Astrocyte (in vitro differentiated cells and primary cell): ENCODE results near the gene GLT1D1. TPM values are rescaled to one million over a fixed set of nuclear protein-coding genes. Genes with fewer than 3 reads are reported as not detected.

Experiments used
- DNase-seq: peaks from one replicate; pipeline ENCODE4 v3.0.0-alpha.2; 2010; ENCODE audit warnings: low read depth
- FAIRE-seq: peaks from 2 replicates; lab custom pipeline; 2011; peaks lifted over from hg19 to GRCh38; lab: Jason Lieb, UNC
- H2AFZ ChIP-seq: 2 replicates; pipeline ENCODE4 v1.6.0; 2012; ENCODE audit warnings: low read depth, low read length, inconsistent platforms
- H3K27ac ChIP-seq: 2 replicates; pipeline ENCODE4 v1.5.1; 2011; ENCODE audit warnings: low read depth, low read length, inconsistent platforms
- H3K27me3 ChIP-seq: 2 replicates; pipeline ENCODE4 v1.6.0; 2011; ENCODE audit warnings: low read length, inconsistent platforms; ENCODE audit not compliant: insufficient read depth
- H3K36me3 ChIP-seq: 2 replicates; pipeline ENCODE4 v1.5.1; 2011; ENCODE audit warnings: low read length, inconsistent platforms; ENCODE audit not compliant: insufficient read depth
- H3K4me1 ChIP-seq: 2 replicates; pipeline ENCODE4 v1.5.1; 2011; ENCODE audit warnings: low read length, inconsistent platforms; ENCODE audit not compliant: insufficient read depth
- H3K4me2 ChIP-seq: 2 replicates; pipeline ENCODE4 v1.6.0; 2012; ENCODE audit warnings: low read length, inconsistent platforms
- H3K4me3 ChIP-seq: 2 replicates; pipeline ENCODE4 v1.5.1; 2011; ENCODE audit warnings: low read depth, mild to moderate bottlenecking, low read length, inconsistent platforms; ENCODE audit not compliant: insufficient read depth
- H3K79me2 ChIP-seq: 2 replicates; pipeline ENCODE4 v1.6.0; 2012; ENCODE audit warnings: mild to moderate bottlenecking, low read length, inconsistent platforms; ENCODE audit not compliant: insufficient read depth
- H3K9ac ChIP-seq: 2 replicates; pipeline ENCODE4 v1.6.0; 2012; ENCODE audit warnings: mild to moderate bottlenecking, low read length, inconsistent platforms
- H3K9me3 ChIP-seq: 2 replicates; pipeline ENCODE4 v1.5.1; 2012; ENCODE audit warnings: low read depth, mild to moderate bottlenecking, low read length, inconsistent platforms; ENCODE audit not compliant: insufficient read depth
- H4K20me1 ChIP-seq: 2 replicates; pipeline ENCODE4 v1.6.0; 2012; ENCODE audit warnings: low read length, inconsistent platforms; ENCODE audit not compliant: insufficient read depth
- H3K27ac Mint-ChIP-seq: one replicate; pipeline ENCODE4 v1.8.0; 2021; ENCODE audit warnings: mild to moderate bottlenecking, mixed read lengths; ENCODE audit not compliant: unreplicated experiment
- H3K27me3 Mint-ChIP-seq: one replicate; pipeline ENCODE4 v1.8.0; 2021; ENCODE audit warnings: low read depth, mixed read lengths; ENCODE audit not compliant: unreplicated experiment
- H3K36me3 Mint-ChIP-seq: one replicate; pipeline ENCODE4 v1.8.0; 2021; ENCODE audit warnings: low read depth, mixed read lengths; ENCODE audit not compliant: unreplicated experiment
- H3K4me1 Mint-ChIP-seq: one replicate; pipeline ENCODE4 v1.8.0; 2021; ENCODE audit warnings: low read depth, mixed read lengths; ENCODE audit not compliant: unreplicated experiment
- H3K4me3 Mint-ChIP-seq: one replicate; pipeline ENCODE4 v1.8.0; 2021; ENCODE audit warnings: mild to moderate bottlenecking, moderate library complexity, mixed read lengths; ENCODE audit not compliant: unreplicated experiment
- H3K9me3 Mint-ChIP-seq: one replicate; pipeline ENCODE4 v1.8.0; 2021; ENCODE audit warnings: mild to moderate bottlenecking, mixed read lengths; ENCODE audit not compliant: unreplicated experiment
- EZH2 ChIP-seq: IDR thresholded peaks from 2 replicates; pipeline ENCODE4 v1.6.1; 2012; ENCODE audit warnings: mild to moderate bottlenecking, low read length, inconsistent platforms; ENCODE audit not compliant: insufficient read depth
- total RNA-seq: library from RNA; stranded (reverse); gene quantifications from 2 replicates; pipeline ENCODE4 v1.2.1, GENCODE V29; 2021
- TF ChIP-seq, protein P1 (sequence below): IDR thresholded peaks from 2 replicates; pipeline ENCODE4 v1.5.1; 2011; ENCODE audit warnings: low read depth, mild to moderate bottlenecking, inconsistent platforms, low read length, moderate library complexity; ENCODE audit not compliant: insufficient read depth

Gene GLT1D1
- total RNA-seq, 1 donor from 2014 or later, result 0.16 TPM

DNA sequence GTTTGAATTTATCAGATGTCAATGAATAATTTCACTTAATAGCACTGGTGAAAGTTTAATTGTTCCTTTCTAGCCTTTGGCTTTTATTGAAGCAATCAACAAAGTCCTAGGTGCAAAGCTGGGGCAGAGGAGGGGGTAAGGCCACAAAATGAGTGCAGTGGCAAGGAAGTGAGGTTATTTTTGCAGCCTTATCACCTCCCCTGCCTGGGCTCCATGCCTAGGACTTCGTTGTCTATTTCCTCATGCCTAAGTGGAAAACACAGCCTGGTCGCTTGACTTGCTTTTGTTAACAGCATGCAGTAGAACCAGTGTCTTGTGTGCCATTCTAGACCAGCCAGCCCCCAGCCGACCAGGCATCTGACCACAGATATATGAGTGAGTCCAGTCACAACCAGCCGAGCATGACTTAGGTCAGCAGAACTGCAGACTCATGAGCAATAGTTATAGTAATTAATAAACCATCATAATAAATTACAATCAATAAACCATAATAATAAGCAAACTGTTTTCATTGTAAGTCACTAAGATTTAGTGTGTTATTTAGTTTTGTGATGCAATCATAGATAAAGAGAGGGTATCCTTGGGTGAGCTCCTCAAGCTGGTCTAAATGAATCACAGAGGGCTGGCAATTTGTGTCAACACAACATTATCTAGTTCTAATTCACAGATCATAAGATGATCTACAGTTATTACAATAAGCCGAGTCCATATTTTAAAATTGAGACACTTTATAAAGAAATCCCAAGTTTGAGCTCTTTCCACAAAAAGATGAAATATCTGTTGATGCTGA is 156.8 kb downstream of the GLT1D1 start:
- H3K4me3 Mint-ChIP-seq, result no peak overlapping the region

GRCh38 chr12:129016159-129016558 is 162.9 kb downstream of the GLT1D1 start:
- Histone ChIP-seq H3K27me3 (no peaks in the 10 kb centered on the region), H4K20me1 (no peaks in the 10 kb centered on the region), H3K4me2 (no peak overlapping the region), H3K79me2 (no peaks in the 10 kb centered on the region), H3K9me3 (no peaks in the 10 kb centered on the region), H3K4me3 (no peak overlapping the region), H2AFZ (no peak overlapping the region), H3K9ac (no peak overlapping the region), H3K4me1 (no peaks in the 10 kb centered on the region), H3K27ac (no peak overlapping the region), H3K36me3 (no peaks in the 10 kb centered on the region)
- FAIRE-seq, result no peak
- H3K4me3 Mint-ChIP-seq, result no peak overlapping the region
- DNase-seq, result no peak
- H3K27me3 Mint-ChIP-seq, result no peaks in the 10 kb centered on the region
- H3K36me3 Mint-ChIP-seq, result no peaks in the 10 kb centered on the region
- no peak for TF ChIP-seq EZH2
- TF ChIP-seq, protein P1, sequence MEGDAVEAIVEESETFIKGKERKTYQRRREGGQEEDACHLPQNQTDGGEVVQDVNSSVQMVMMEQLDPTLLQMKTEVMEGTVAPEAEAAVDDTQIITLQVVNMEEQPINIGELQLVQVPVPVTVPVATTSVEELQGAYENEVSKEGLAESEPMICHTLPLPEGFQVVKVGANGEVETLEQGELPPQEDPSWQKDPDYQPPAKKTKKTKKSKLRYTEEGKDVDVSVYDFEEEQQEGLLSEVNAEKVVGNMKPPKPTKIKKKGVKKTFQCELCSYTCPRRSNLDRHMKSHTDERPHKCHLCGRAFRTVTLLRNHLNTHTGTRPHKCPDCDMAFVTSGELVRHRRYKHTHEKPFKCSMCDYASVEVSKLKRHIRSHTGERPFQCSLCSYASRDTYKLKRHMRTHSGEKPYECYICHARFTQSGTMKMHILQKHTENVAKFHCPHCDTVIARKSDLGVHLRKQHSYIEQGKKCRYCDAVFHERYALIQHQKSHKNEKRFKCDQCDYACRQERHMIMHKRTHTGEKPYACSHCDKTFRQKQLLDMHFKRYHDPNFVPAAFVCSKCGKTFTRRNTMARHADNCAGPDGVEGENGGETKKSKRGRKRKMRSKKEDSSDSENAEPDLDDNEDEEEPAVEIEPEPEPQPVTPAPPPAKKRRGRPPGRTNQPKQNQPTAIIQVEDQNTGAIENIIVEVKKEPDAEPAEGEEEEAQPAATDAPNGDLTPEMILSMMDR, result no peak
- peaks cover 14% of the 10 kb centered on the region for H3K9me3 Mint-ChIP-seq
- no peaks in the 10 kb centered on the region for H3K4me1 Mint-ChIP-seq
- H3K27ac Mint-ChIP-seq, result no peak overlapping the region

More for the DNA sequence above, 156.8 kb downstream of the GLT1D1 start:
- H3K27me3 ChIP-seq, result no peaks in the 10 kb centered on the region
- H2AFZ ChIP-seq, result no peak overlapping the region
- DNase-seq (no peak), FAIRE-seq (no peak)
- H3K36me3 Mint-ChIP-seq, result no peaks in the 10 kb centered on the region
- no peak overlapping the region for H3K9ac ChIP-seq
- H3K4me3 ChIP-seq, result no peak overlapping the region
- peaks cover 7% of the 10 kb centered on the region for H3K9me3 Mint-ChIP-seq
- no peaks in the 10 kb centered on the region for H3K36me3 ChIP-seq
- TF ChIP-seq, protein P1, result no peak
- TF ChIP-seq EZH2, result no peak
- no peak overlapping the region for H3K4me2 ChIP-seq
- peaks cover 5% of the 10 kb centered on the region for H3K9me3 ChIP-seq
- no peak overlapping the region for H3K27ac Mint-ChIP-seq
- no peaks in the 10 kb centered on the region for H3K27me3 Mint-ChIP-seq
- H3K4me1 ChIP-seq, result no peaks in the 10 kb centered on the region
- no peaks in the 10 kb centered on the region for H4K20me1 ChIP-seq
- H3K4me1 Mint-ChIP-seq, result no peaks in the 10 kb centered on the region
- H3K79me2 ChIP-seq, result no peaks in the 10 kb centered on the region
- H3K27ac ChIP-seq, result no peak overlapping the region

- H3K9ac ChIP-seq, result no peak overlapping the region
- no peak for FAIRE-seq
- H3K27ac ChIP-seq, result no peak overlapping the region
- H3K9me3 Mint-ChIP-seq, result peaks cover 8% of the 10 kb centered on the region
- H3K36me3 ChIP-seq, result no peaks in the 10 kb centered on the region
- no peaks in the 10 kb centered on the region for H3K27me3 Mint-ChIP-seq
- H4K20me1 ChIP-seq, result no peaks in the 10 kb centered on the region
- H3K9me3 ChIP-seq, result peaks cover 3% of the 10 kb centered on the region
- no peaks in the 10 kb centered on the region for H3K79me2 ChIP-seq
- TF ChIP-seq, protein P1, result no peak
- no peak for TF ChIP-seq EZH2
- no peak overlapping the region for H3K4me3 ChIP-seq
- H3K27ac Mint-ChIP-seq, result no peak overlapping the region
- no peak overlapping the region for H3K4me2 ChIP-seq
- no peaks in the 10 kb centered on the region for H3K4me1 ChIP-seq
- no peak overlapping the region for H2AFZ ChIP-seq
- H3K36me3 Mint-ChIP-seq, result no peaks in the 10 kb centered on the region
- DNase-seq, result no peak
- H3K27me3 ChIP-seq, result no peaks in the 10 kb centered on the region
- H3K4me3 Mint-ChIP-seq, result no peak overlapping the region
- H3K4me1 Mint-ChIP-seq, result no peaks in the 10 kb centered on the region
Measured at GRCh38 chr12:129025055-129025454, 171.8 kb downstream of the GLT1D1 start.
